Urothelium cell line (cell line): ENCODE data around the gene SEC14L2.
A peak's percentile ranks its signal among the peaks of the same experiment; 100 is the strongest.
"Not testable (repeated sequence)": the region's sequence is repeated elsewhere in the genome, so short reads cannot be mapped to it uniquely, and the experiment has no call there.

Source experiments
- DNase-seq: peaks from one replicate; pipeline ENCODE4 v3.0.0; 2011; ENCODE audit warnings: low spot score, mixed read lengths
- FAIRE-seq: peaks from 2 replicates; lab custom pipeline; 2011; peaks lifted over from hg19 to GRCh38; lab: Jason Lieb, UNC

The SEC14L2 gene

GRCh38 chr22:30402028-30402765, 5.4 kb downstream of the SEC14L2 start:
- no peak for DNase-seq
- no peak for FAIRE-seq

DNA sequence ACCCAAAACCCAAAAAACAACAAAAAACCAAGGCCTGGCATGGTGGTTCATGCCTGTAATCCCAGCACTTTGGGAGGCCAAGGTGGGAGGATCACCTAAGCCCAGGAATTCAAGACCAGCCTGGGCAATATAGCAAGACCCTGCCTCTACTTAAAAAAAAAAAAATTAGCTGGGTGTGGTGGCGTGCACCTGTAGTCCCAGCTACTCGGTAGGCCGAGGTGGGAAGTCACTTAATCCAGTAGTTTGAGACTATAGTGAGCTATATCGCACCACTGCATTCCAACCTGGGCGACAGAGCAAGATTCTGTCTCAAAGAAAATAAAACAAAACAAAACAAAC, 5.9 kb downstream of the SEC14L2 start:
- DNase-seq, FAIRE-seq: not testable (repeated sequence)

GRCh38 chr22:30404307-30404706, 7.5 kb downstream of the SEC14L2 start:
- no peak for FAIRE-seq
- DNase-seq: no peak

GRCh38 chr22:30405731-30406130, 8.9 kb downstream of the SEC14L2 start:
- no peak for FAIRE-seq
- DNase-seq: no peak

DNA sequence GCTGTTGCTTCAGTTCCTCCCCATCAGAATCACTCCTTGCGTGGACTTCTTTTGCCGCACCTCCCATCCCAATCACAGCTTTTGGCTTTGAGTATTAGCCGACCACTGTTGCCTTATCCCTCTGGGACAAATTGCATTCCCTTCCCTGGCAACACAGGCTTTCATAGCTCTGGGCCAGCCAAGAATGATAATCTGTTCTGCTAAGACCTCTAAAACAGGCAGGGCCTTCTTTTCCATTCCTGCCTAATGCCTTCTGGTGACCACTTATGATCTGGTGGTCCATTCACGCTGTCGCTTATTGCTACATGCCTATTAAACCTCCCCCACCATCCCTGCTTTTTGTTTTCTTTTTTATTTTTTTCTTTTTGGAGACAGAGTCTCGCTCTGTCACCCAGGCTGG, 9.6 kb downstream of the SEC14L2 start:
- DNase-seq: no peak
- FAIRE-seq: no peak

DNA sequence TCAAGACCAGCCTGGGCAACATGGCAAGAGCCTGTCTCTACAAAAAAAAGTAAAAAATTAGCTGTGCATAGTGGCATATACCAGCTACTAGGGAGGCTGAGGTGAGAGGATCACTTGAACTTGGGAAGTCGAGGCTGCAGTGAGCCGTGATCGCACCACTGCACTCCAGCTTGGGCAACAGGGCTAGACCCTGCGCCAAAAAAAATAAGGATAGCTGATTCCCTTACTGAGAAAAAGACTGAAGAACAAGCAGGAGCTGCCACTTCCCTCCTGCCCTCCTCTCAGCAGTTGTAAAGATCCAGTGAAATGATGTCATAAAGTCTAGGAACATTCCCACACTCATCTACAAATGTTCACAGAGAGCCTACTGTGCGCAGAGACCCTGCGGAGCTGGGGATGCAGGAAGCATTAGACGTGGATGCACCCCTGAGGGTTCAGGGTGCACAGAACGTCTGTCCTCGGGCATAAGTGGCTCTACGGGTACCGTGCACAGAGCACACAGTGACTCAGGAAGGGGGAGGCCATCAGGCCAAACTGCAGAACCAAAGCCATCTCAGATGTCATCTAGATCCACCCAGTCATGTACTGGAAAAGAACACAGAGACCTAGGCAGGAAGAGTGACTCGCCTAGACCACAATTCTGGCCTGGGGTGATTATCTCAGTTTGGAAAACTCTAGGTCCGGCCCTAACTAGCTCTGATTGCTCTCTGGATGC, 11.7 kb downstream of the SEC14L2 start:
- peak; percentile 37 for FAIRE-seq
- no peak for DNase-seq

GRCh38 chr22:30411780-30412179, 15.0 kb downstream of the SEC14L2 start:
- FAIRE-seq (no peak), DNase-seq (no peak)

DNA sequence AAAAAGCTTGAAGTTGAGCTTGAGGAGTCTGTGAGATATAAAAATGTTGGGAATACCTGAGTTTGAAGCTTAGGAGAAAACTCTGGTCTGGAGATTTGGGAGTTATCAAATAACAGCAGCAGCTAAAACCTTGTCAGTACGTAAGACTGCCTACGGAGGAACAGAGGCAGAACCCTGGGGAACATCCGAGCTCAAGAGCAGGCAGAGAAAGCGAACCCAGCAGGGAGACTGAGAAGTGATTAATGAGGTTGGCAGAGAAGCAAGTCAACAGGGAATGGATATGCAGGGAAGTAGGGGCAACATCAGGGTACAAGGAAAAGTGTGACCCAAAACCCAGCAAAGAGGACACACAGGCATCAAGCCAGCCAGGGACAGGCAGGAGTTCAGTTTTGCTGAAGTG, 16.2 kb downstream of the SEC14L2 start:
- FAIRE-seq (no peak), DNase-seq (no peak)

- FAIRE-seq (no peak), DNase-seq (no peak)
Measured at GRCh38 chr22:30413745-30414524, 17.1 kb downstream of the SEC14L2 start.

GRCh38 chr22:30414525-30415047, 17.8 kb downstream of the SEC14L2 start:
- DNase-seq: no peak
- FAIRE-seq: no peak

- FAIRE-seq (no peak), DNase-seq (no peak)
Measured at GRCh38 chr22:30416403-30416802, 19.6 kb downstream of the SEC14L2 start.

- no peak for DNase-seq
- no peak for FAIRE-seq
Measured at GRCh38 chr22:30416837-30417236, 20.0 kb downstream of the SEC14L2 start.

DNA sequence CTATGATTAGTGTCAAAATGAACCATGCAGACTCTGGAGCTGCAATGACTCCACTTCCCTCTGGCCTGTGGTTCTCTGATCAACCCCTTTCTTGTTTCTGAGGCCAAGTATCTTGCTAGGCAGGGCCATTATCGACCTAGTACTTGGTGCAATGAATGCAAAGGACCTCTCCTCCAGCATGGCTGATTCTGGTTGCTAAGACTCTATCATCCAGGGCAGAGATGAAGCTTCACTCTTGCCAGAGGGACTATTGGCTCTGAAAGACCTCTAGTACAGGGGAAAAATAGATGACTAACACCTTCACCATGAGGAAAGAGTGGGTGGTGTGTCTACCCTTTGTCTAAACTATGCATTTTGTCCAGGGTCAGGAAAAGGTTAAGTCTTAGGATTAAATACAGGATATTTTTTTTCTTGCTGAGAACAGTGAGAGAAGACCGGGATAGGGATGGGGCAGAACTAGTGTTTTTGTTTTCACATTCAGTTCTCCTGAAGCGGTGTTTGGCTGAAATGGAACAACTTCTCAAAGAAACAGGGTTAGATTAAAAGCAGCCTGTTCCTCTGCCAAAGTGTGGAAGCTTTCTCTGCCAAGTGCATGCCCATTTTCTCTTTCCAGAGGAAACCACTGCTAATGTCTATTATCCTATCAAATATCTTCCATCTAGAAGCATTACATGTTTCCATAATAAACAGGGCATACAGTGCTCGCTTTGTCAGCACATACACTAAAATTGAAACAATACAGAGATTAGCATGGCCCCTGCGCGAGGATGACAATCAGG, 23.7 kb downstream of the SEC14L2 start:
- FAIRE-seq: no peak
- peak; percentile 54 for DNase-seq

DNA sequence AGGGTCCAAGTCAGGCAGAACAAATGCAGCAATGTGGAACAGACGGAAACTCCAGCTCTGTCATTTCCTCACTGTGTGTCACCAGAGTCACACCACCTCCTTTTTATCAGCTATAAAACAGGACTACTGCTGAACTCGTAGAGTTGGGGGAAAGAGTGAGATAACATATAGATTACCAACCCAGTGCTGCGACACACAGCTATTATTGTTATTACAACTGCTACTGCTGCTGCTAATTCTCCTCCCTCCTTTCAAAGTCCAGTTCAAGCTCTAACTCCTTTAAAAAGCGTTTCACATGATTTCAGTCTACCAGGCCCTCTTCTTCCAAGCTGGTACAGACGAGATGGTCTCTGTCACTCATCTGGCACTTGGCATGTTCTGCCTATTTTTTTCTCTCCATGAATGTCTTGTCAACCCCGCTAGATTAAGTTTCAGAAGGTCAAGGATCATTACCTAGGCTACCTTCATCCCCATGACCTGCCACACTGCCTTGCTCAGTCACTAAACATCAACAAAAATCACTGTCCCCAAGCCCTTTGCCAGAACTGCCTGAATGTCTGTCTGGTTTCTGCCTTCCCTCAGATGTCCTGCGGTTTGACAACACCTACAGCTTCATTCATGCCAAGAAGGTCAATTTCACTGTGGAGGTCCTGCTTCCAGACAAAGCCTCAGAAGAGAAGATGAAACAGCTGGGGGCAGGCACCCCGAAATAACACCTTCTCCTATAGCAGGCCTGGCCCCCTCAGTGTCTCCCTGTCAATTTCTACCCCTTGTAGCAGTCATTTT, 25.1 kb downstream of the SEC14L2 start:
- FAIRE-seq (no peak), DNase-seq (no peak)

- DNase-seq: peak; percentile 84
Measured at GRCh38 chr22:30422481-30423300, 25.9 kb downstream of the SEC14L2 start.

DNA sequence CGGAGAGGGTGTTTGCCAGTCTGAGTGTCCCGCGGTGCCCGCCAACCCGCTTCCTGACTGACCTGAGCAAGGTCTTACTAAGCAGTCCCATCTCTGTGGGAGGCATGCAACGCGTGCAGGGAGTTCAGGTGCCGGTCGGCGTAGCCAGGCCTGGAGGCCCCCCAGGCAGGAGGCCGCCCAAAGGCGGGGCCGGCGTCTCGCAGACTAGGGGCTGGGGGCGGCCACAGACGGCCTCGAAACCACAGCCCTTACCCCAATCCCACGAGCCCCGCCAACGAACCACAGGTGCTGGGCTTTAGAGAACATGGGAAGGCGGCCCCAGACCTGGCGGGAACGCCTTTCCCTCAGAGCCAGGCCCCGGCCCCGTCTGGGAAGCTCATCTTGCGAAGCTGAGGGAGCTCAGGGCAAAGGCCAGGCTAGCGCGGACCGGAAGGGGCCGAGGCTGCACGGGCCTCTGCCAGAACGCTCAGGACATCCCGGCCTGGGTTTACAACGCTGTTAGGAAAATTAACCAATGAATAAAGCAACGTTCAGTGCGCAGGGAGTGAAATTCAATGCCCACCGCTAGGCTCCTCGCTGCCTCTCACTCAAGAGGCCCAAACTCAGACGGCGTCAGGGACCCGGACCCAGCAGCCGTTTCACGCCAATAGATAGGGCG, 26.6 kb downstream of the SEC14L2 start:
- FAIRE-seq (no peak), DNase-seq (peak; percentile 47)

More at GRCh38 chr22:30422481-30423300, 25.9 kb downstream of the SEC14L2 start:
- FAIRE-seq: no peak

DNA sequence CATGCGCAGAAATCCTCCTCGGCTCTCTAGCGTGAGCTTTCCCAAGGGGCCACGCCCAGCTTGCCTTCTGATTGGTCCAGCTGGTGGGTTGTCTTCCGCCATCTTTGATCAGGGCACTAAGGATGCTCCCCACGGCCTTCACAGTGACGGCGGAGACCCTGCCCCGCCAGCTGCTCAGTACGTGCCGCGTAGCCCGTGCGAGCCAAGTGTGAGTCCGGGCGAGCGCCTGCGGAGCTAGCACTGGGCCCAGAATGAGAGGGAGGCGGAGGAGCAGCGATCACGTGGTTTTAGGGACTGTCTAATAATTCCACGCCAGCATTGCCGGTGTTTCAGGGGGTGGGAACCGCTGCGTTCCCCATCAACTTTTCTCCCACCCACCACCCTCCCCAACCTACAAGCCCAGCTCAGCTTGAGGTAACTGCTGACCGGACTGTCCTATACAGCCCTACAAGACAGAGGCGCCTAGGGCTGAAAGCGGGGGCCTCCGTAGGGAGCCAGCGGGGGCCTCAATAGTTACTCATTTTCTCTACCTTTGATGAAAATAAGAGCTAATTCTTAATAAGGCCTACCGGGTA, 27.2 kb downstream of the SEC14L2 start:
- FAIRE-seq (peak; percentile 97), DNase-seq (peak; percentile 99)
